Peyer's patch (tissue), 4 donors: ENCODE data around the gene KRTAP5-2. TPM values are rescaled to one million over a fixed set of nuclear protein-coding genes. Genes with fewer than 3 reads are reported as not detected.

Experiments
- DNase-seq, 3 donors: peaks; one replicate each; pipeline ENCODE4 v3.0.0-alpha.2; 2017 to 2019
- H3K27ac ChIP-seq, 4 donors: fragments of 200-600 bp; sonication (generic); one replicate each; pipeline ENCODE4 v1.5.1; 2016 to 2019
- H3K27me3 ChIP-seq, 2 donors: fragments of 200-600 bp; sonication (generic); one replicate each; pipeline ENCODE4 v1.5.1; 2019
- H3K36me3 ChIP-seq, 3 donors: fragments of 200-600 bp; sonication (generic); one replicate each; pipeline ENCODE4 v1.5.1; 2016 to 2019
- H3K4me1 ChIP-seq, 4 donors: fragments of 200-600 bp; sonication (generic); one replicate each; pipeline ENCODE4 v1.5.1; 2016 to 2019
- H3K4me3 ChIP-seq, 4 donors: fragments of 200-600 bp; sonication (generic); 1 replicate in 3 of 4; 2 replicates in 1 of 4; pipeline ENCODE4 v1.5.1; 2016 to 2019; ENCODE audit warnings: mild to moderate bottlenecking in 1 of 4
- H3K9me3 ChIP-seq, 4 donors: fragments of 200-600 bp; sonication (generic); one replicate each; pipeline ENCODE4 v1.5.1; 2016 to 2019; ENCODE audit warnings: mild to moderate bottlenecking in 1 of 4
- POLR2A ChIP-seq, 2 donors: fragments of 450-650 bp; IDR thresholded peaks; one replicate each; pipeline ENCODE4 v1.5.1; 2017; ENCODE audit warnings: antibody characterized with exemption in 2 of 2, mild to moderate bottlenecking in 2 of 2, moderate library complexity in 2 of 2
- total RNA-seq, 4 donors: library from RNA; depleted of rRNA; stranded (reverse); fragments of >200 nt; gene quantifications; one replicate each; pipeline ENCODE4 v1.1.0, GENCODE V29; 2016
- TF ChIP-seq, protein P1 (sequence below), 6 experiments: fragments of 450-650 bp in 4 of 6; fragments of 200-600 bp in 2 of 6; sonication (generic) in 1 of 6; IDR thresholded peaks; one replicate each; pipeline ENCODE4 v1.5.1; 2017 to 2019; ENCODE audit warnings: antibody characterized with exemption in 6 of 6, mild to moderate bottlenecking in 3 of 6, moderate library complexity in 1 of 6

KRTAP5-2 gene
- total RNA-seq, 4 donors from 2014 or later, result not detected

DNA sequence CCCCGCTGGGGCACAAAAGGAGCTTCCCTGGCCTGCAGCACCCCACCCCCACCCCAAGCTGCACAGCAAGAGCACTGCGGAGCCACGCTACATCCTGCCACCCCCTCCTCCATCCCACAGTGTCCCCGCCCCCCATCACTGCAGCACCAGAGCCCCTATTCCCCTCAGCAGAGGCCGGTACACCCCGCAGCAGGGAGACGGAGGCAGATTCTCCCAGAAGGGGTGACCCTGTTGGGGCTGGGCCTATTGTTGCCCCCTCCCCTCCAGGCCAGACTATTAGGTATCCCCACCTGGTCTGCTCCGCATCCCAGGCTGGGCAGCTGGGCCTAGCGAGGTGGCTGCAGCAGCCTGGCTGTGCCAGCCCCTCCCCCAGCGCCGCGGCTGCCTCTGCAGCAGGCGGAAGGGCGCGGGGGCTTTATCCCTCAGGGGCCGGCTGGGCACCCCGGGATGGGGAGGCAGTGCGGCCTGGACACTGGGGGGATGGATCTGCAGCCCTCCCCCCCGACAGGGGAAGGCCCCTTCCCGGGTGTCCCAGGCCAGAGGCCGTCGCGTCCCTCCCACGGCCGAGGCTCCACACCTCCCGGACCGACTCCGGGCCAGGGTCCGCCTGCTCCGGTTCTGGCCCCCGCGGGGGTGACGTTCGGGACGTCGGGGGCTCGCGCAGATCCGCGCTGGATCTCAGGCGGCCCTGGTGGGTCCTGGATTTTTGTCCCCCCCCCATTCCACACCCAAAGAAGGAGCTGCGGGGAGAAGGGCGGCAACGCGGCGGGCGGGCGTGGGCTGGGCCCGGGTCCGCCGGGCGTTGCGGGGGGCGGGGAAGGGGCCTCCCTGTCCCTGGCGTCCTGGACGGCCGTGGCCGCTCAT, 27.0 kb downstream of the KRTAP5-2 start:
- no peaks in the 10 kb centered on the region for H3K27me3 ChIP-seq
- no peaks in the 10 kb centered on the region for H3K9me3 ChIP-seq
- H3K27ac ChIP-seq, result peak overlapping the region; percentile 38 to 97 (median 74)
- peaks cover 6 to 72% (median 25%) of the 10 kb centered on the region in 4 donors for H3K4me1 ChIP-seq
- no peak for TF ChIP-seq POLR2A (IDR thresholded peaks at IDR 0.05)
- TF ChIP-seq, protein P1, sequence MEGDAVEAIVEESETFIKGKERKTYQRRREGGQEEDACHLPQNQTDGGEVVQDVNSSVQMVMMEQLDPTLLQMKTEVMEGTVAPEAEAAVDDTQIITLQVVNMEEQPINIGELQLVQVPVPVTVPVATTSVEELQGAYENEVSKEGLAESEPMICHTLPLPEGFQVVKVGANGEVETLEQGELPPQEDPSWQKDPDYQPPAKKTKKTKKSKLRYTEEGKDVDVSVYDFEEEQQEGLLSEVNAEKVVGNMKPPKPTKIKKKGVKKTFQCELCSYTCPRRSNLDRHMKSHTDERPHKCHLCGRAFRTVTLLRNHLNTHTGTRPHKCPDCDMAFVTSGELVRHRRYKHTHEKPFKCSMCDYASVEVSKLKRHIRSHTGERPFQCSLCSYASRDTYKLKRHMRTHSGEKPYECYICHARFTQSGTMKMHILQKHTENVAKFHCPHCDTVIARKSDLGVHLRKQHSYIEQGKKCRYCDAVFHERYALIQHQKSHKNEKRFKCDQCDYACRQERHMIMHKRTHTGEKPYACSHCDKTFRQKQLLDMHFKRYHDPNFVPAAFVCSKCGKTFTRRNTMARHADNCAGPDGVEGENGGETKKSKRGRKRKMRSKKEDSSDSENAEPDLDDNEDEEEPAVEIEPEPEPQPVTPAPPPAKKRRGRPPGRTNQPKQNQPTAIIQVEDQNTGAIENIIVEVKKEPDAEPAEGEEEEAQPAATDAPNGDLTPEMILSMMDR (IDR thresholded peaks at IDR 0.05), result no peak
- H3K36me3 ChIP-seq, result no peaks in the 10 kb centered on the region
- DNase-seq, result peak in 2 of 3 donors; percentile 25 to 59
- H3K4me3 ChIP-seq, result peak overlapping the region; percentile 46 to 88 (median 62)

DNA sequence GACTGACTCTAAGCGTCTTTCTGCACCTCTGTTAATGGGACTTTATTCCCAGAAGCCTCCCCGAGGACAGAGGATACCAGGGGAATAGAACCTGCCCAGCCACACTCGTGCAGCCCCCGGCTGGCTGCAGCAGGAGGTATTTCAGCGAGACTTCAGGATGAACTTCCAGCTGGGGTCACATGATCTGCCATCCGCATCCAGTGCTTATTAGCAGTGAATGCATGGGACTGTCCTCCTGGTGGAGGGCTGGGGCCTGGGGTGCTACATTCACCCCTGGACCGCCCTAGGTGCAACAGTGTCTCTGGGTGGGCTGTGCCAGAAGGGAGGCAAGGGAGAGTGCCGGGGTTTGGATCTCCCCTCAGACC, 27.6 kb downstream of the KRTAP5-2 start:
- Histone ChIP-seq H3K36me3 (no peaks in the 10 kb centered on the region), H3K9me3 (no peaks in the 10 kb centered on the region), H3K27ac (peak overlapping the region in 2 of 4 donors; percentile 79 to 97), H3K4me3 (peak overlapping the region in 2 of 4 donors; percentile 77 to 88), H3K27me3 (no peaks in the 10 kb centered on the region), H3K4me1 (peaks cover 6 to 76% (median 25%) of the 10 kb centered on the region in 4 donors)
- no peak for TF ChIP-seq POLR2A (IDR thresholded peaks at IDR 0.05)
- TF ChIP-seq, protein P1 (IDR thresholded peaks at IDR 0.05), result no peak
- no peak for DNase-seq

DNA sequence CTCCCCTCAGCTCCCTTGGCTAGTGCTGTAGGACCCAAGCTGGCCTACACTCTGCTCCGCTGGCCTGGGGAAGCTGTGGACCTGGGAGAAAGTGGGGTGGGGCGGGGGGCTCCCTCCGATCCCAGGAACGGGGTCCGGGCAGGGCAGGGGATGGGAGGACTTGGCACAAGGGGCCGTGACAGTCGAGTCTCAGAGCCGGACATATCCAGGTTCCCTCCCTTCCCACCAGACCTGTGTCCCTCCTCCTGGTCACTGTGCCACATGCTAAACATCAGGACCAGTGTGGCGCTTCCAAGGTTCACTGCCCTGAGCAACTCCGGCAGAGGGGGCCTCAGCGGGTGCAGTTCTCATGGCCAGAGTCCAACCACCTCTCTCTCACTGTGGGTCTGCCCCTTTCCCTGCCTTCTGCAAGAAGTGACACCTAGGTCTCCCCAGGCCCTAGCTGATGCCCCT, 28.1 kb downstream of the KRTAP5-2 start:
- DNase-seq, result peak in 1 of 3 donors; percentile 53
- Histone ChIP-seq H3K9me3 (no peaks in the 10 kb centered on the region), H3K4me3 (peak overlapping the region in 1 of 4 donors; percentile 88), H3K4me1 (peaks cover 6 to 81% (median 25%) of the 10 kb centered on the region in 4 donors), H3K27me3 (no peaks in the 10 kb centered on the region), H3K27ac (peak overlapping the region in 2 of 4 donors; percentile 75 to 87), H3K36me3 (no peaks in the 10 kb centered on the region)
- no peak for TF ChIP-seq POLR2A (IDR thresholded peaks at IDR 0.05)
- TF ChIP-seq, protein P1 (IDR thresholded peaks at IDR 0.05), result no peak

DNA sequence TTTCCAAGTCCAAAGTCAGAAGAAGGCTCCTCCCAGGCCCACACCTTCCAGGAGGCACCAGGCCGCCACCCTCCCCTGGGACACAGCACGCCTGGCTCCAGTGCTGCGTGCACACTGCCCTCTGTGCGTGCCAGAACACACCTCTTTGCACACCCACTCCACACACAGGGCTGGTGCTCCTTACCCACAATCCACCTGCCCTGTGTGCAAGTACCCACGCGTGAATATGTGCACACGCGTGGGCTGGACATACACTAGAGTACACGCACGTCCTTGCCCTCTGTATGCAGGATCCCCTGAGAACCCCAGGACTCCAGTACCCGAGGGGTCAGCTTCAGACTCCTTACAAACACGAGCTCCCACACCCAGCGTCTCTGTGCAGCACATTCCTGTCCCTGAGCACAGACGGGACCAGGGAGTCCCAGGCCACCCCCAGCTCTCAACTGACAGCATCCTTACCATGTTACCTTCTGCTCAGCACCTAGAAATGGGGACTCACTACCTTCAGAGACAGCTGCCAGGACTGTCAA, 28.8 kb downstream of the KRTAP5-2 start:
- H3K9me3 ChIP-seq, result no peaks in the 10 kb centered on the region
- TF ChIP-seq, protein P1 (IDR thresholded peaks at IDR 0.05), result peak in 1 of 6 experiments; percentile 8
- TF ChIP-seq POLR2A (IDR thresholded peaks at IDR 0.05), result peak in 1 of 2 donors; percentile 76
- peaks cover 6 to 85% (median 24%) of the 10 kb centered on the region in 4 donors for H3K4me1 ChIP-seq
- DNase-seq, result peak in 2 of 3 donors; percentile 83 to 88
- H3K36me3 ChIP-seq, result no peaks in the 10 kb centered on the region
- no peaks in the 10 kb centered on the region for H3K27me3 ChIP-seq
- peak overlapping the region in 2 of 4 donors; percentile 75 to 87 for H3K27ac ChIP-seq
- H3K4me3 ChIP-seq, result no peak overlapping the region

DNA sequence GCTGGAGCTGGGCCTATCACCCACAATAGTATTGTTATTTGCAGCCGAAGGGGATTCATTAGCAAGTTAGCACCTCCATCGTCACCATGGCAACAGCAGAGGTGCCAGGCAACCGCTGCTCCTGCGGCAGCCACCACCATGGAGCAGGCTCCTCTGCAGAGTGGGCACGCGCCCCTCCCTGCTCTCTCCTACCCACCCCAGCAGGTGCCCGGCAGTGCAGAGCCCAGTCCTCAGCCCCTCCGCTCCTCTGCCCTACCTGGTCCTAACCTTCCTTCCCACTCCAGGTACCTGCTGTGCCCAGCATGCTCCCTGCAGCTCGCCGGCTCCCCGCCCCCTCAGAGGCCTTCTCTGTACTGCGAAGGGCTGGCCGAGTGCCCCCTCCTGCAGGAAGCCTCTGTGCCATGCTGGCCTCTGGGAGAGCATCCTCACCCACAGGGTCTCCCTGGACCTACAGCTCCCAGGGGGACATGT, 29.6 kb downstream of the KRTAP5-2 start:
- DNase-seq, result no peak
- Histone ChIP-seq H3K27ac (peak overlapping the region in 2 of 4 donors; percentile 75 to 87), H3K9me3 (no peaks in the 10 kb centered on the region), H3K4me3 (no peak overlapping the region), H3K36me3 (peaks cover 0 to 8% (median 0%) of the 10 kb centered on the region in 3 donors), H3K27me3 (no peaks in the 10 kb centered on the region), H3K4me1 (peaks cover 6 to 87% (median 20%) of the 10 kb centered on the region in 4 donors)
- no peak for TF ChIP-seq POLR2A (IDR thresholded peaks at IDR 0.05)
- TF ChIP-seq, protein P1 (IDR thresholded peaks at IDR 0.05), result no peak
